H1 (cell line): ENCODE data around the gene CD200R1L. TPM values are rescaled to one million over a fixed set of nuclear protein-coding genes. Genes with fewer than 3 reads are reported as not detected.

Experiments used
- CHD7 ChIP-seq: fragments of 300-600 bp; sonication (generic); IDR thresholded peaks from 2 replicates; pipeline ENCODE4 v1.7.1; 2012; ENCODE audit warnings: low read length, moderate library complexity, mild to moderate bottlenecking, inconsistent platforms; ENCODE audit not compliant: insufficient replicate concordance
- NANOG ChIP-seq: IDR thresholded peaks from 2 replicates; pipeline ENCODE4 v1.6.1; 2011; ENCODE audit warnings: low read length, low read depth, mild to moderate bottlenecking, inconsistent platforms; ENCODE audit not compliant: insufficient read depth, poor library complexity, severe bottlenecking
- SP4 ChIP-seq: IDR thresholded peaks from 2 replicates; pipeline ENCODE4 v1.6.1; 2012; ENCODE audit warnings: low read length, inconsistent platforms
- SUZ12 ChIP-seq: fragments of 200-600 bp; sonication (generic); IDR thresholded peaks from 2 replicates; pipeline ENCODE4 v1.6.1; 2012; ENCODE audit warnings: mild to moderate bottlenecking, inconsistent platforms, low read length, moderate library complexity, mixed read lengths
- YY1 ChIP-seq: IDR thresholded peaks from 2 replicates; pipeline ENCODE4 v1.6.1; 2011; ENCODE audit warnings: low read depth, mild to moderate bottlenecking, low read length
- polyA plus RNA-seq, 7 experiments: library from polyadenylated mRNA; depleted of rRNA in 3 of 7; stranded (reverse) in 5 of 7; unstranded in 2 of 7; fragments of >200 nt in 5 of 7; fragments of 200-250 nt in 2 of 7; gene quantifications; 1 replicate in 5 of 7; 2 replicates in 1 of 7; 4 replicates in 1 of 7; pipeline versions ENCODE4 v1.2.1 to v1.2.3, GENCODE V29; 2011 to 2013; ENCODE audit warnings: missing spikeins in 2 of 7, mixed read lengths in 2 of 7
- total RNA-seq: library from RNA; stranded (reverse); fragmentation: NEBNext Ultra II Directional; extraction: Animal tissue kit (Norgen Biotek cat#: 25700); gene quantifications from 2 replicates; pipeline ENCODE4 v1.2.1, GENCODE V29; 2021

Gene CD200R1L
- total and polyA plus RNA-seq, 2 of the 8 experiments (the other 6 are each of a cell fraction or from before 2014, with no cell fraction given): not detected

DNA sequence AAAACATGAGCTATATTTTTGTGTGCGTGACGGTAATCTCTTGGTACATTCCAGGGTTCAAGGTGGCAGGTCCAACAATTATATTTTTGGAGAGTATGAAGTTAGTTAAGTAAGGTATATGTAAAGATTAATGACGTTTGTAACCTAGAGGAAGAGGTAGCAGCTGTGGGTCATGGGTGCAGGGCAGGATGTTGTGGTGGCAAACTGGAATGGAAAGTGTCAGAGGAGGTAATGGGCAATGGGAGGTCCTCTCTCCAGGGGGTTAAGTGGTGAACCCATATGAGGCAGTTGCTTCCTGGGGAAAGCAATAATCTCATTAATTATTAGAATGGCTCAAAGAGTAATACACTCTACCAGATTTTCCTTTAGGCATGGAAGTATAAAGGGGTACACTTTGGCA lies 1.0 kb upstream of the CD200R1L start (continued):
- no peak for TF ChIP-seq CHD7
- no peak for TF ChIP-seq SP4
- no peak for TF ChIP-seq SUZ12
- no peak for TF ChIP-seq YY1
- no peak for TF ChIP-seq NANOG
